Hematopoietic multipotent progenitor cell treated with erythropoietin and hydrocortisone succinate and interleukin-3 and kit ligand, for 8 days (in vitro differentiated cells): ENCODE measurements around the gene MAP1LC3C.

Experiments
- DNase-seq: peaks from one replicate; pipeline ENCODE4 v3.0.0-alpha.2; 2015

The MAP1LC3C gene

GRCh38 chr1:241999026-241999425, at the start of gene MAP1LC3C:
MAP1LC3C (minus strand) TSS chr1:241999098; CDS start chr1:241999008, 90 bp downstream.
- no peak for DNase-seq

- DNase-seq: no peak
Measured at GRCh38 chr1:242043165-242043564, 44.3 kb upstream of the MAP1LC3C start.

DNA sequence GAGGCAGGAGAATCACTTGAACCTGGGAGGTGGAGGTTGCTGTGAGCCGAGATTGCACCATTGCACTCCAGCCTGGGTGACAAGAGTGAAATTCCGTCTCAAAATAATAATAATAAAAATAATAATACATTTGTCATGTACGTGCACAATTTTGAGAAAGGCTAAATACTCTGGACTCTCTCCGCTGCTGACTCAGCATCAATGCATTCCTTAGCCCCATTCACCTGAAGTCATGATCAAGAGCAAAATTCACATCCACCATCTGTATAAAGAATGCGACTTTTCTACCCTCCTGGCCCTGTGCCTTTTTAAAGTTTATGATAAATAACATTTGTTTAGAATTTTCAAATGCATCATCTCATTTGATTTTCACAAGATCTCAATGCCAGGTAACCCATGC, 35.5 kb upstream of the MAP1LC3C start:
- DNase-seq: no peak

DNA sequence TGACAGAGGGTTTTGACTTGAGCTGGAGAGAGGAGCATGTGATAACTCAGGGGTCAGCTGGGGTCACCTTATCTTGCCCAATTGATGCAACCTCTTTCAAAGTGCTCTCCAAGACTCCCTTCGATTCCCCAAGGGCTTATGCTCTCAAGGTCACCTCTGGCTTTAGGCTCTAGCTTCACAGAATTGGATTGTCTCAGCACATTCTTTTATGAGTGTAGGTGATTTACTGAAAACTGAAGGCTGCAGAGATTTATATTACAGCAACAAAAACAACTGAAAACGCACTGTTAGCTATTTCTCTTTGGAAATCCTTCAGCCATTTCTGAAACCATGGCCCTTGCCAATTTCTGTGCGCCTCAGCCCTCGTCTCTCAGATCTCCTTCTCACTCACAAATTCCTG, 34.5 kb upstream of the MAP1LC3C start:
- no peak for DNase-seq

GRCh38 chr1:242030071-242030470, 31.2 kb upstream of the MAP1LC3C start:
- DNase-seq: no peak

- no peak for DNase-seq
Measured at GRCh38 chr1:242025681-242026080, 26.8 kb upstream of the MAP1LC3C start.

- DNase-seq: no peak
Measured at GRCh38 chr1:242023805-242024204, 24.9 kb upstream of the MAP1LC3C start.

DNA sequence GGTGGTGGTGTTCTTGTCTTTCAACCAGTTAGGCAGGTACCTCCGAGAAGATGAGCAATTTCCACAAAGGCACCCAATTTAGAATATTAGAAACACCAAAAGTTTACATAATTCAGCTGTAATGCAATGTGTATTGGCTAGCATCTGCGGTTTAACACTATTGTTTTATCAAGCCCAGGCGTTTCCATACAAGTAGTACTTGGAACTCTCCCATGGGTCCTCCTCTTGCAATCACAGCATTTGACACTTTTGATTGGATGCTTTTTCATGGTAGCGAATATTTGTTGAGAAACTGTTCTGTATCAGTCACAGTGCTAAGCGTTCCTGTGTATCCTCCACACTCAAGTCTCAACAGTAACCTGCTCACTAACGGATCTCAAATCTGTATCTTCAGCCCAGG, 20.1 kb upstream of the MAP1LC3C start:
- DNase-seq: no peak

GRCh38 chr1:242017580-242018233, 18.8 kb upstream of the MAP1LC3C start:
- peak; percentile 52 for DNase-seq

DNA sequence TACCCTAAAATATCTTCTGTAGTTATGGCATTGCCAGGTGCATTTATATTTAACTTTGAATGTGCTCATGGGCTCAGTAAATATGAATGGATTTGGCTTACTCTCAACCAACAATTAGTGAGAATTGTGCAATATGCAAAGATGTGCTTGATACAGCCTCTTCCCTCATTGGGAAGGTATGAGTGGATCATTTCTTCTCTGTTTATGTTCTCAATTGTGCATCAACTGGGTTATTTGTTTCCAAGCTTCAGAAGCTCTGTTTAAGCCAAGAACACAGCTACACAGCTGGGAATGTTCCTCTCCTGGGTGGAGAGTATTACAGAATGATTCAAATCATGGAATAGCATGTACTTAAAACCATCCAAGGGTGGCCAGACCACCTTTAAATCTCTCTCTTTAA, 17.6 kb upstream of the MAP1LC3C start:
- DNase-seq: no peak

- no peak for DNase-seq
Measured at GRCh38 chr1:242011894-242012660, 13.2 kb upstream of the MAP1LC3C start.

DNA sequence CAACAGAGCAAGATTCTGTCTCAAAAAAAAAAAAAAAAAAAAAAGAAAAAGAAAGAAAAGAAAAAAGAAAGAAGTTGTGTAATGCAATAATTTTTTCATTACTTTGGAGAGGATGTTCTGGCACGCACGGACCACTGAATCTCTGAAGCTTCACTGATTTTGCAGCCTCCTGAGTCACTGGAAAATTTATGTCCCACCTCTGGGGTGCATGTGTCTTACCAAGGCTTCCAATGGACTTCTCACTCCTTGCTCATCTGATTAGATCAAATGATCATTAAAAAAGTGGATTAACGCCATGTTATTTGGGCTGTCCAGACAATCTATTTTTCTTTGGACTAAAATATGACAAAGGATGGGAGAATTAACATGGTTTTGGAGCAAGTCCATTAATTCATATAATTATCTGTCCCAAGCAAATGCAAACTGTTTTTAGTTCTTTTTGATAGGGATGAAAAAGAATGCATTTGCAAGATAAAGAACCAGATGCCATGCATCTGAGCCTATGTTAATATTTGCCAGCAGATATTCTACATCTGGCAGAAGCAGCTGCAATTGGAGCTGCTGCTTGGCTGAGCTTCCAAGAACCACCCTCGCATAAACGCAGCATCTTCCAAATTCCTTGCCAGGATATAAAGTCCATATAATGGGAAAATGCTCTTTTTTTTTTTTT, 10.1 kb upstream of the MAP1LC3C start:
- DNase-seq: no peak

- DNase-seq: no peak
Measured at GRCh38 chr1:242006976-242007375, 8.1 kb upstream of the MAP1LC3C start.

DNA sequence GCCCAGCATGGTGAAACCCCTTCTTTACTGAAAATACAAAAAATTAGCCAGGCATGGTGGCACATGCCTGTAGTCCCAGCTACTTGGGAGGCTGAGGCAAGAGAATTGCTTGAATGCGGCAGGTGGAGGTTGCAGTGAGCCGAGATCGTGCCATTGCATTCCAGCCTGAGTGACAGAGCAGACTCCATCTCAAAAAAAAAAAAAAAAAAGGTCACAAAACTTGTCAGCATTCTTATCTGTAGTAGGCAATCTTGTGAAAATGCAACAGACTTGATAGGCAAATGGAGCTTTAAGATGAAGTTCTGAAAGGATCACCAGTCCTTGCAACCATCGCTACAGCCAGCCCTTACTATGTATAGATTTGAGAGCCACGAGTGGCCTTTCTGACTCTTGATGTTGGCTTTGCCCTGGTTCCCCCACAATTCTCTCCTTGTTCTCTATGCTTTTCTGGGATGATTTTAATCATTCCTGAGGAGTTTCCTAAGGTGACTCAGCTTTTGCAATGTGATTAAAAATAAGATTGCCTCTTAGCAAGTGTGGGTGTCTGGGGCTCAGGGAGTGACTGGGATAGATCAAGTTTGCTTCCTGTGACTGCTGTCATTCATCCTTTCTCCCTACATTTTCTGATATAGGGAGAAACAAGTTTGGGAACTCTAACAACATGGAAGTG, 7.1 kb upstream of the MAP1LC3C start:
- DNase-seq: no peak

GRCh38 chr1:242004751-242005495, 6.0 kb upstream of the MAP1LC3C start:
- no peak for DNase-seq

DNA sequence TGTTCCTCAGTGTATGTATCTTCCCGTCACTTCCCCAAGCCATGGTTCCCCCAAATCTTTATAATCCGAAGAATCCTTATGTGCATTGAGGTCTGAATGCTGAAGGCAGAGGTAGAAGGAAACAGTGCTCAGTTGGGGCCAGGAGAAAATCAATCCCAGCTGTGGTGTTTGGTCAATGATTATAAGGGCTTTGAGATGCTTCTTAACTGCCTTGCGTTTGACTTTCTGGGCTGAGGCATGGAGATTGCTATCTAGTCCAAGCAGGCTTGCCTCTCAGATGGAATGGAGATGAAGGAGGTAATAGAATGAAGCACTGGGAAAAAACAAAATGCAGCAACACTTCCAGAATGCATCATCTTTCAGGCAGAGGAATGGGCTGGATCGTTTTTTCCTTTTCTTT, 3.6 kb upstream of the MAP1LC3C start:
- DNase-seq: no peak

DNA sequence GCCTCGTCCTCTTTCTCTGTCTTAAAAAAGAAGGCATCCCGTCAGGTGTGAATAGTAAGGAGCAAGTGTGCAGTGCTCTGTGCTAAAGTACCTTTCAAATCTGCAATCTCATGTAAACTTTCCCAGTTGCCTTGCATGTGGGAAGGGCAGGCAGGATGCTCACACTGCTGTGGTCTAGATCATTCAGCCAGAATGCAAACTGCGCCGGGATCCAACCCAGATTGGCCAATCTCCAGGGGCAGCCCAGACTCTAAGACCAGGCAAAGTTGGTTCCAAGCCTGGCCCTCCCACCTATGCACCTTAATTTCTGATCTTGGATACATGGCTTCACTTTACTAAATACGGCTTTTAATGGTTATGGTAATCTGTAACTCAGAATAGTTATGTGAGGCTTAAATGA, 3.2 kb upstream of the MAP1LC3C start:
- no peak for DNase-seq

GRCh38 chr1:242000434-242000833, 1.5 kb upstream of the MAP1LC3C start:
- no peak for DNase-seq

- DNase-seq: peak; percentile 58
Measured at GRCh38 chr1:241998412-241998921, 431 bp downstream of the MAP1LC3C start.

DNA sequence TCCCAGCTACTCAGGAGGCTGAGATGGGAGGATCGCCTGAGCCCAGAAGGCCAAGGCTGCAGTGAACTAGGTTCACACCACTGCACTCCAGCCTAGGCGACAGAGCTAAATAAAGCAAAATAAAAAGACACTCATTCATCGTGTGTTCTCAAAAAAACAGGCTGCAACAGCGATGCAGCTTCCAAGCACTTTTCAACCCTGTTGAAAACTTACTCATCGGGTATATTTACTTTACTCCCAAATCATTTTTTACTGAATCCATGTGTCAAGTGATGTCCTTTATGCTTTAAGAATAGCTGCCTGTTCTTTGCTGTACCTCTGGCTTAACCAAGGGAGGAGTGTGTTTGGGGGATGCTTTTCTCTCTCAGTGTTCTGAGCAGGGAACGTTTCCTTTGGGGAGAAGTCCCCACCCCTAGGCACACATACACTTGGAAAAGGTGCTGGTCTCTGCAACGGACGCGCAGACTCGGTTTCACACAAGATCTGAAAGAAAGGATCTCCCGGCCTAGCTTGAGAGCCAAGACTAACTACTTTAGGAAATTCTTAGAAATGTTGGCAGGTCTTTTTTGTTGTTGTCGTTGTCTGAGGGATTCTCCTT, 1.4 kb downstream of the MAP1LC3C start:
- no peak for DNase-seq

DNA sequence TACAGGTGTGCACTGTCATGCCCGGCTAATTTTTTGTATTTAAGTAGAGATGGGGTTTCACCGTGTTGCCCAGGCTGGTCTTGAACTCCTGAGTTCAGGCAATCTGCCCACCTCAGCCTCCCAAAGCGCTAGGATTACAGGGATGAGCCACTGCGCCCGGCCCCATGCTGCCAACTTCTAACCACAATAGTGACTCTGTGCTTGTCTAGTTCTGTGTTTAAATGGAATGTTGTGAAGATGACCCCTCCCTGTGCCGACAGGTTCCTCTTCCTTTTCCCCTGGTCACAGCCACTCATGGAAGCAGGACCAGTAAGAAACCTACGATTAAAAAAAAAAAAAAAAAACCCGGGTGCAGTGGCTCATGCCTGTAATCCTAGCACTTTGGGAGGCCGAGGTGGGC, 4.7 kb downstream of the MAP1LC3C start:
- DNase-seq: no peak

- no peak for DNase-seq
Measured at GRCh38 chr1:241992734-241993133, 6.2 kb downstream of the MAP1LC3C start.
